Measurements from ENCODE around the gene PRICKLE3. TPM values are rescaled to one million over a fixed set of nuclear protein-coding genes. Genes with fewer than 3 reads are reported as not detected.
A peak's percentile ranks its signal among the peaks of the same experiment; 100 is the strongest.

Gene PRICKLE3
- total RNA-seq, 1 donor from 2014 or later: 14.2 TPM

- Mint-ChIP-seq H3K27me3 (ENCODE audit: low read depth, unreplicated experiment) (no peaks in the 10 kb centered on the region), H3K4me3 (ENCODE audit: unreplicated experiment) (no peak overlapping the region), H3K36me3 (ENCODE audit: low read depth, unreplicated experiment) (peaks cover 7% of the 10 kb centered on the region), H3K9me3 (ENCODE audit: unreplicated experiment) (no peaks in the 10 kb centered on the region), H3K4me1 (ENCODE audit: low read depth, unreplicated experiment) (no peaks in the 10 kb centered on the region), H3K27ac (ENCODE audit: unreplicated experiment) (no peak overlapping the region)
- Histone ChIP-seq H3K4me1 (ENCODE audit: insufficient read depth, low read length) (peaks cover 4% of the 10 kb centered on the region), H3K27me3 (ENCODE audit: insufficient read depth, low read length) (no peaks in the 10 kb centered on the region), H3K9me3 (ENCODE audit: insufficient read depth, low read depth, low read length) (no peaks in the 10 kb centered on the region), H3K4me2 (ENCODE audit: low read length) (no peak overlapping the region), H4K20me1 (ENCODE audit: insufficient read depth, low read length) (peaks cover 5% of the 10 kb centered on the region), H3K27ac (ENCODE audit: low read depth, low read length) (no peak overlapping the region), H2AFZ (ENCODE audit: low read depth, low read length) (no peak overlapping the region), H3K36me3 (ENCODE audit: insufficient read depth, low read length) (no peaks in the 10 kb centered on the region), H3K9ac (ENCODE audit: low read length) (no peak overlapping the region), H3K4me3 (ENCODE audit: insufficient read depth, low read depth, low read length) (no peak overlapping the region), H3K79me2 (ENCODE audit: insufficient read depth, low read length) (peaks cover 11% of the 10 kb centered on the region)
- DNase-seq (ENCODE audit: low read depth) (no peak), FAIRE-seq (no peak)
- TF ChIP-seq CTCF (IDR thresholded peaks at IDR 0.05; ENCODE audit: insufficient read depth, low read depth, low read length): no peak
- no peak for TF ChIP-seq EZH2 (IDR thresholded peaks at IDR 0.05; ENCODE audit: insufficient read depth, low read length)
Observed at GRCh38 chrX:49177873-49178480, 8.2 kb downstream of the PRICKLE3 start.

GRCh38 chrX:49177338-49177833 is 8.8 kb downstream of the PRICKLE3 start:
- no peaks in the 10 kb centered on the region for H3K9me3 Mint-ChIP-seq (ENCODE audit: unreplicated experiment)
- H3K27ac Mint-ChIP-seq (ENCODE audit: unreplicated experiment): peak overlapping the region; percentile 53
- Histone ChIP-seq H3K27ac (ENCODE audit: low read depth, low read length) (no peak overlapping the region), H3K4me3 (ENCODE audit: insufficient read depth, low read depth, low read length) (no peak overlapping the region), H3K9me3 (ENCODE audit: insufficient read depth, low read depth, low read length) (no peaks in the 10 kb centered on the region), H3K79me2 (ENCODE audit: insufficient read depth, low read length) (peaks cover 16% of the 10 kb centered on the region), H4K20me1 (ENCODE audit: insufficient read depth, low read length) (peaks cover 9% of the 10 kb centered on the region), H3K27me3 (ENCODE audit: insufficient read depth, low read length) (no peaks in the 10 kb centered on the region), H3K4me1 (ENCODE audit: insufficient read depth, low read length) (peaks cover 6% of the 10 kb centered on the region), H2AFZ (ENCODE audit: low read depth, low read length) (no peak overlapping the region), H3K36me3 (ENCODE audit: insufficient read depth, low read length) (no peaks in the 10 kb centered on the region), H3K4me2 (ENCODE audit: low read length) (no peak overlapping the region), H3K9ac (ENCODE audit: low read length) (no peak overlapping the region)
- no peaks in the 10 kb centered on the region for H3K27me3 Mint-ChIP-seq (ENCODE audit: low read depth, unreplicated experiment)
- DNase-seq (ENCODE audit: low read depth) (no peak), FAIRE-seq (no peak)
- no peak overlapping the region for H3K4me3 Mint-ChIP-seq (ENCODE audit: unreplicated experiment)
- H3K4me1 Mint-ChIP-seq (ENCODE audit: low read depth, unreplicated experiment): no peaks in the 10 kb centered on the region
- TF ChIP-seq CTCF (IDR thresholded peaks at IDR 0.05; ENCODE audit: insufficient read depth, low read depth, low read length) (no peak), EZH2 (IDR thresholded peaks at IDR 0.05; ENCODE audit: insufficient read depth, low read length) (no peak)
- peaks cover 7% of the 10 kb centered on the region for H3K36me3 Mint-ChIP-seq (ENCODE audit: low read depth, unreplicated experiment)
